ENCODE measurements around the gene SUGP1. TPM values are rescaled to one million over a fixed set of nuclear protein-coding genes. Genes with fewer than 3 reads are reported as not detected.

The SUGP1 gene
- total RNA-seq, 1 donor from 2014 or later: 40.1 TPM

- Histone ChIP-seq H3K27me3 (no peaks in the 10 kb centered on the region), H3K4me3 (no peak overlapping the region), H3K27ac (no peak overlapping the region), H3K9me3 (no peaks in the 10 kb centered on the region), H3K36me3 (peaks cover 88% of the 10 kb centered on the region), H3K4me1 (no peaks in the 10 kb centered on the region)
- ATAC-seq: no peak
- intact Hi-C loops (cut with DNase I): no loop called here
- no peak for DNase-seq
- TF ChIP-seq CTCF (IDR thresholded peaks at IDR 0.05): no peak
Measured at GRCh38 chr19:19338082-19338481, 17.8 kb upstream of the SUGP1 start.

GRCh38 chr19:19337120-19337519, 16.8 kb upstream of the SUGP1 start:
- intact Hi-C loops (cut with DNase I): no loop called here
- no peak for DNase-seq
- no peaks in the 10 kb centered on the region for H3K4me1 ChIP-seq

GRCh38 chr19:19336597-19336996, 16.3 kb upstream of the SUGP1 start:
- TF ChIP-seq CTCF (IDR thresholded peaks at IDR 0.05): no peak
- intact Hi-C loops (cut with DNase I): no loop called here
- no peak for DNase-seq
- H3K27me3 ChIP-seq: no peaks in the 10 kb centered on the region
- H3K27ac ChIP-seq: no peak overlapping the region
- H3K4me1 ChIP-seq: no peaks in the 10 kb centered on the region
- H3K36me3 ChIP-seq: peaks cover 88% of the 10 kb centered on the region
- H3K4me3 ChIP-seq: no peak overlapping the region
- H3K9me3 ChIP-seq: no peaks in the 10 kb centered on the region
- ATAC-seq: no peak

More at GRCh38 chr19:19337120-19337519, 16.8 kb upstream of the SUGP1 start:
- Histone ChIP-seq H3K27ac (no peak overlapping the region), H3K27me3 (no peaks in the 10 kb centered on the region), H3K4me3 (no peak overlapping the region), H3K9me3 (no peaks in the 10 kb centered on the region), H3K36me3 (peaks cover 88% of the 10 kb centered on the region)
- TF ChIP-seq CTCF (IDR thresholded peaks at IDR 0.05): no peak
- ATAC-seq: no peak

GRCh38 chr19:19335408-19336158, 15.3 kb upstream of the SUGP1 start:
- DNase-seq (no peak), ATAC-seq (no peak)

GRCh38 chr19:19334989-19335344, 14.7 kb upstream of the SUGP1 start:
- intact Hi-C loops (cut with DNase I): no loop called here
- no peaks in the 10 kb centered on the region for H3K27me3 ChIP-seq
- H3K4me3 ChIP-seq: no peak overlapping the region
- H3K4me1 ChIP-seq: no peaks in the 10 kb centered on the region
- ATAC-seq (no peak), DNase-seq (no peak)
- peaks cover 86% of the 10 kb centered on the region for H3K36me3 ChIP-seq
- no peak for TF ChIP-seq CTCF (IDR thresholded peaks at IDR 0.05)
- no peak overlapping the region for H3K27ac ChIP-seq
- no peaks in the 10 kb centered on the region for H3K9me3 ChIP-seq

More at GRCh38 chr19:19335408-19336158, 15.3 kb upstream of the SUGP1 start:
- Histone ChIP-seq H3K9me3 (no peaks in the 10 kb centered on the region), H3K36me3 (peaks cover 85% of the 10 kb centered on the region), H3K27ac (no peak overlapping the region), H3K4me3 (no peak overlapping the region), H3K4me1 (no peaks in the 10 kb centered on the region), H3K27me3 (no peaks in the 10 kb centered on the region)
- intact Hi-C loops (cut with DNase I): no loop called here
- no peak for TF ChIP-seq CTCF (IDR thresholded peaks at IDR 0.05)
